K562 (cell line): ENCODE data around the gene GBX1.

ENCODE experiments used
- CTCF ChIP-seq, 3 experiments: IDR thresholded peaks in 2 of 3; conservative IDR thresholded peaks in 1 of 3; 2 replicates each; pipeline ENCODE4 v1.5.1; 2011 to 2012; ENCODE audit warnings: low read length in 3 of 3, mild to moderate bottlenecking in 3 of 3, control low read depth in 2 of 3, improper control_type of control experiment in 1 of 3, inconsistent platforms in 1 of 3, low read depth in 1 of 3, mixed read lengths in 1 of 3, moderate library complexity in 1 of 3; ENCODE audit not compliant: insufficient read depth in 2 of 3
- KDM1A ChIP-seq, 2 experiments: fragments of 450-650 bp; IDR thresholded peaks; 2 replicates each; pipeline ENCODE4 v1.6.1; 2016; ENCODE audit warnings: mild to moderate bottlenecking in 2 of 2
- MTA2 ChIP-seq: fragments of 450-650 bp; IDR thresholded peaks from 2 replicates; pipeline ENCODE4 v1.6.1; 2016; ENCODE audit warnings: low read depth
- SREBF2 ChIP-seq: sonication (generic); formaldehyde crosslinking; IDR thresholded peaks from 2 replicates; pipeline ENCODE4 v1.4.0; 2020; ENCODE audit warnings: mild to moderate bottlenecking, missing genetic modification reagents

- TF ChIP-seq KDM1A (IDR thresholded peaks at IDR 0.05) (no peak), MTA2 (no peak), SREBF2 (CRISPR knock-in tag) (no peak), CTCF (IDR thresholded peaks at IDR 0.05 in 2 of 3, conservative IDR thresholded peaks at IDR 0.05 in 1 of 3; ENCODE audit: insufficient read depth in 2 of 3, low read depth in 1 of 3, low read length in 3 of 3) (no peak)
Observed at GRCh38 chr7:151179287-151179860, 11.9 kb upstream of the GBX1 start.
